ENCODE measurements around the gene FCHO1.

FCHO1 gene

DNA sequence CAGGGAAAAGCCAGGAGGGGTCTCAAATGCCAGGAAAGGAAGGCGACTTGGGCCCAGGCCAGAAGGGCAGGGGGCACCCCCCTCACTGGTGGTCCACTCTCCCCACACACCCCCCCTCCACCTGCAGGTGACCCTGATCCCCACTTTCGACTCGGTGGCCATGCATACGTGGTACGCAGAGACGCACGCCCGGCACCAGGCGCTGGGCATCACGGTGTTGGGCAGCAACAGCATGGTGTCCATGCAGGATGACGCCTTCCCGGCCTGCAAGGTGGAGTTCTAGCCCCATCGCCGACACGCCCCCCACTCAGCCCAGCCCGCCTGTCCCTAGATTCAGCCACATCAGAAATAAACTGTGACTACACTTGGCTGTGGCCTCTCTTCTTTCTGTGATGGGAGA, 17.1 kb upstream of the FCHO1 start:
- DNase-seq: no peak

GRCh38 chr19:17735410-17735809, 15.9 kb upstream of the FCHO1 start:
- no peak for DNase-seq

- no peak for DNase-seq
Observed at GRCh38 chr19:17737690-17738153, 13.6 kb upstream of the FCHO1 start.

DNA sequence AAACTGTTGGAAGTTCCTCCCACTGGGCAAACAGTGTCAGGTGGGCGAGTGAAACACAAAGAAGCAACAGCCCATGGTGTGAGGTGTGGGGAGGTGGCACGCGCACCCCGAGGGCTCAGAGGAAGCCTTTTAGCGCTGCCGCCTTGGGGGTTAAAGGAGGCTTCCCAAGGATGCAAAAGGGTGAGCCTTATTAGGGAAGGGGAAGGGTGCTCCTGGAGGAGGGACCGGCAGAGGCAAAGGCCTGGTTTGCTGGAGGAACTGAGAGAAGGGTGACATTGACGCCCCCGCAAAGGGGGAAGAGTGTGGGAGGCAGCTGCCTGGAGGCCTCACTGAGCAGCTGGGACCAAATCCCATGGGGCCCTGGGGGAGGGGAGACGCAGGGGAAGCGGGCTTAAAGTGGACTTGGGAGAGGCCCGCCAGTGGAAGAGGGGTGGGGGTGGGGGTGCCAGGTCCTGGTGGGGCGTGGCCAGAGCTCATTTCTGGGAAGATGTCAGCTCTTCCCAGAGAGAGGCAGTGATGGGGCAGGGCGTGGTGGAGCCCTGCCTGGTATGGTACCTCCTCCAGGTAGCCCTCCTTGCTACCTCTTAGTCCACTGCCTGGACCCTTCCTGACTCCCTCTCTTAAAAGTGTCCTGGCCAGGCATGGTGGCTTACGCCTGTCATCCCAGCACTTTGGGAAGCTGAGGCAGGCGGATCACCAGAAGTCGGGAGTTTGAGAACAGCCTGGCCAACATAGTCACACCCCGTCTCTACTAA, 12.0 kb upstream of the FCHO1 start:
- peak; percentile 70 to 81 (median 78) for DNase-seq

- DNase-seq: no peak
Observed at GRCh38 chr19:17741456-17741855, 9.8 kb upstream of the FCHO1 start.

DNA sequence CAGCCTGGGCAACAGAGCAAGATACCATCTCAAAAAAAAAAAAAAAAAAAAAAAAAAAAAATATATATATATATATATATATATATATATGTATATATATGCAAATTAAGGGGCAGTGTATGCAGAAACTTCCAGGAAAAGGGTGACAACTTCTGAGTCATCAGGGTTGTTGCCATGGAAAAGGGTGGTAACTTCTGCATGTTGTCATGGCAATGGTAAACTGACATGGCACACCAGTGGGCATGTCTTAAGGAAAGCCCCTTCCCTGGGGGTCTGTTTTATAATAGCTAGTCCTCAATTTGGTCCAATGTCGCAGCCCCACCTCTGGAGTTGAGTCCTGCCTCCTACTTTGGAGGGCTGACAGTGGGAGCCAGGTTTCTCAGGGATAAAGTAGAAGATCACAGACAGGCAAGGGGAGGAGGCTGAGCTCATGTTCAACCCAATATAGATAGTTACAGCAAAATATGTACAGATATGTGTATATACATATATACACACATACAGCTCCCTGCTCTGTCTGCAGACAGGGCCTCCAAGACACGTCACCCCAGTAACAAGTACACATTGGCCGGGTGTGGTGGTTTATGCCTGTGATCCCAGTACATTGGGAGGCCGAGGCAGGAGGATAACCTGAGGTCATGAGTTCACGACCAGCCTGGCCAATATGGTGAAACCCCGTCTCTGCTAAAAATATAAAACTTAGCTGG, 7.2 kb upstream of the FCHO1 start:
- DNase-seq: peak; percentile 66 to 88 (median 78)

DNA sequence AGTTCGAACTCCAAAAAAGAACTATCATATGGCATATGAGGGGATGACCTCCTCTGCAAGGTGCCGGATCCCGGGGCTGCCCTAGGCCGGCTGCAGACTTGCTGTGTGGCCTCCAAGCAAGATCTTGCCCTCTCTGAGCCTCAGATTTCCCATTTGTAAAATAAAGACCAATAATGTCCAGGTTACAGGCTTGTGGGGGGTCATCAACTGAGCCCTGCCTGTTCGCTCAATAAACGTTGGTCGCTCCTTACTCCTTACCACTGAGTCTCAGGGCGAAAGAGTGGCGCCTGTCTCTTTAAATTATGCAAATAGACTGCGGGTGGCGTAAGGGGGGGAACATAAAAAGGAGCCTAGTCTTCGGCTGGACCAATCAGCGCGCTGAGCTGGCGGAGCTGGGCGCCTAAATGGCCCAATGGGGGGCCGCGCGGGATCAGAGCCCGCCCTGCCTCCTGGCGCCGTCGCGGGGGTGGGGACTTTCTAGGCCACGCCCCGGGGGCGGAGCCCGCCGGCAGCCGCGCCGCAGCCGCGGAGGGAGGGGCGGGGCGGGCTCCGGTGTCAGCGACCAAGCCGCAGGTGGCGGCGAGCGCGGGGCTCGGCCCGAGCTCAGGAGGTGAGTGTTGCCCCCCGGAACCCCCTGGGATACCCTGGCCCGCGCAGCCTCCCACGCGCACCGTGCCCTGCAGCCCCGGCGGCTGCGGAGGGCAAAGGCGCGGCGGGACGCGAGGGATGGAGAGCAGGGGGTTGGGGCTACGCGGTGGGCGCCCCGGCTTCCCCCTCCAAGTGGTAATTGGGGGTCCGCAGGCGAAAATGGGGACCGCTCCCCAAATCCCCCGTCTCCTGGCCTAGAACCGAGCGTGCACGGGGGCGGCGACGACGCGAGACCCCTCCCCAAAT, 3.8 kb upstream of the FCHO1 start:
- peak; percentile 98 to 99 (median 99) for DNase-seq

- DNase-seq: no peak
Observed at GRCh38 chr19:17748884-17749638, 2.2 kb upstream of the FCHO1 start.

DNA sequence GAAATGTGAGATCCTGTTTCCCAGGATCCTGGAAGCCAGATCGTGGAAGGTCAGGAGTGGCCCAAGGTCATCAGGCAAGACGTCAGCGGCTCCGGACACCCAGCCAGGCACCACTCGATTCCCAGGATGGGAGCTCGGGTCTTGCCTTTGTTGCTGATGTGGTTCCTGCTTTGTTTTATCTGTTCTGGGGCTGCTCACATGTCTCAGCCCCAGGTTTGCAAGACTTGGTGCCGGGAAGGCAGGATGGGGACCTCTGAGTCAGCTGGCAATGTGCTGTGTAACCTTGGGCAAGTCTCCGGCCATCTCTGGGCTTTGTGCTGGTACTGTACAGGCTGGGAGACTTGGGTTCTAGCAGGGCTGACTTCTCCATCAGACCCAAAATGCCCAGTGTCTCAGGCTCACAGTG, 1.4 kb upstream of the FCHO1 start:
- DNase-seq: peak in 2 of 3 donors; percentile 30 to 51

DNA sequence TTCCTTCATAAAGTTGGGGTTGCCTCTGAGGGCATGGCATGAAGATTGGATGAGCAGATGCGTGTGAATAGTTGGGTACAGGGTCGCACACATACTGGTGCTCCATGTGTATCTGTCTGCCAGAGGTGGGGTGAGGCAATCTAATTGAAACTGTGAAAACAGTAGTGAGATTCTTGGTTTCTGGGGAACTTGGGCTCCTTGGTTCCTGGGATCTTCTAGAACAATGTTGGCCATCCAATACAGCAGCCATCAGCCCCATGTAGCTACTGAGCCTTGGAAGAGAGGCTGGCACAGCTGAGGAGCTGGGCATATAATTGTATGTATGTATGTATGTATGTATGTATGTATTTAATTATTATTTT, 616 bp downstream of the FCHO1 start:
- DNase-seq: no peak

DNA sequence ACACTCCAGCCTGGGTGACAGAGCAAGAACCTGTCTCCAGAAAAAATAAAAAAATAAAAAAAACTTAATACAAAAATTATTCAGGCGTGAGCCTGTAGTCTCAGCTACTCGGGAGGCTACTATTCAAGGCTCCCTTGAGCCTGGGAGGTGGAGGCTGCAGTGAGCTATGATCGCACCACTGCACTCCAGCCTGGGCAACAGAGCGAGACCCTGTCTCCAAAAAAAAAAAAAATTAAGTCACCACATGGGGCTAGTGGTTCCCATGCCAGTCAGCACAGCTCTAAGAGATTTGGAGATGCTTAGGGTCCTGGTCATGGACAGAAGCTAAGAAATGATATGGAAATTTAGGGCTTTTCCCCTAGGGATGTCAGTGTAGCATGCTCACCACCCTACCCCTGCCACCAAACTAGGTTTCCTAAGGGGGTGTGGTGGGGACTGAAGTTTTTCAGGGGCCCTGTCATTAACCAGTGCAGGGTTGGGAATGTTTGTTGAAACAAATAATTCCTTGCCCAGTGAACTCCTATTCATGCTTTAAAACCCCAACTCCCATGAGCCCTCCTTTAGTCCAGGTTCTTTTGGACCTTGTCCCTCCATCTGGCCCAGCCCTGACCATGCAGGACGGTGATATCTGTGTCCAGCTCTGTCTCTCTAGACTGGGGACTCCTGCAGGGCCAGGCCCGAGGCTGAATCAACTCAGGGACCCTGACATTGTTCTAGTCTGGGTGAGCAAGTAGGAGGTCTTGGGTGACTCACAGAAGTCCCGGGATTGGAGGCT, 1.8 kb downstream of the FCHO1 start:
- DNase-seq: no peak

- peak in 2 of 3 donors; percentile 34 to 36 for DNase-seq
Observed at GRCh38 chr19:17753976-17754375, 2.7 kb downstream of the FCHO1 start.

- DNase-seq: peak; percentile 79 to 84 (median 84)
Observed at GRCh38 chr19:17754634-17755442, 3.6 kb downstream of the FCHO1 start.

- peak; percentile 34 to 57 (median 56) for DNase-seq
Observed at GRCh38 chr19:17755443-17755890, 4.2 kb downstream of the FCHO1 start.

DNA sequence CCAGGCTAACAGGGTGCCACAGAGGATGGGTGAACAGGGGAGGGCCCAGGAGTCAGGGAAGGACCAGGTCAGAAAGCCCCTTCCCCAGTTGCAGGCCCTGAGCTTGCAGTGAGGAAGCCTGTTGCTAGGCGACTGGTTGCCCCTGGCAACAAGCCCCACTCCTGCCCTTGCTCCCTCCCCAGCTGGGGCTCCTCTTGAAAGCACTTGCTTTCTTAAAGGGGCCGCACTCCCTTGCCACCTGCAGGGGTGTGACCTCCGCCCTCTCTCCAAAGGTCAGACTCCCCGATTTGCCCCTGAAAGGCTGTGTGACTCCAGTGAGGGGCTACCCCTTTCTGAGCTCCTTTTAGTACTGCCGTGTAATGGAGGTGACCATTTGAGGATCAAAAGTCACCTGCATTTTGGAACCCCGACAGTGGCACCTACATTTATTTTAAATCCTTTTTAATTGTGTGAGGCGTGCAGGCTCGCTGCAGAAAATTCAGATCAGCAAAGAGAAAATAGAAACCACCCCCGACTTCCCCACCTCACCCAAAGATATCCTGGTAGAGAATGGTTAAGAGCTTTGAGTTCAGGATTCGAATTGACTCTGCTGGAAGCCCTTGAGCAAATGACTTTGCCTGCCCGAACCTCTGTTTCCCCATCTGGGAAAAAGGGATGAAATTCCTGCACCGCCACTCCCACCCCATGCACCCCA, 4.8 kb downstream of the FCHO1 start:
- DNase-seq: no peak

GRCh38 chr19:17757125-17757524, 5.8 kb downstream of the FCHO1 start:
- peak in 2 of 3 donors; percentile 34 to 38 for DNase-seq

GRCh38 chr19:17758515-17758914, 7.2 kb downstream of the FCHO1 start:
- DNase-seq: no peak

DNA sequence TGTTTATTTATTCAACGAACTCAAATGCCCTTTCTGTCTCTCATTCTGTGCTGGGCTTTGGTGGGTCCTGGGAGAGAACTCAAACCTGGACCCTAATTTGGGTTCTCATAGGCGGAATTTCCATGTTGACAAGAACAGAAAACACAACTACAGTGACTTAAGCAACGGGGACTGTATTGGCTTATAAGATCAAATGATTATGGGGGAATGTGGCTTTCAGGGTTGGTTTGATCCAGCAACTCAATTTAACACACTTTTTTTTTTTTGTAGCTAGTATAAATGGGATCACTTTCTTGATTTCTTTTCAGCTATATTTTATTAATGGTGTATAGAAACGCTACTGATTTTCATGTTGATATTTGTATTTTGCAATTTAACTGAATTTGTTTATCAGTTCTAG, 9.9 kb downstream of the FCHO1 start:
- no peak for DNase-seq

DNA sequence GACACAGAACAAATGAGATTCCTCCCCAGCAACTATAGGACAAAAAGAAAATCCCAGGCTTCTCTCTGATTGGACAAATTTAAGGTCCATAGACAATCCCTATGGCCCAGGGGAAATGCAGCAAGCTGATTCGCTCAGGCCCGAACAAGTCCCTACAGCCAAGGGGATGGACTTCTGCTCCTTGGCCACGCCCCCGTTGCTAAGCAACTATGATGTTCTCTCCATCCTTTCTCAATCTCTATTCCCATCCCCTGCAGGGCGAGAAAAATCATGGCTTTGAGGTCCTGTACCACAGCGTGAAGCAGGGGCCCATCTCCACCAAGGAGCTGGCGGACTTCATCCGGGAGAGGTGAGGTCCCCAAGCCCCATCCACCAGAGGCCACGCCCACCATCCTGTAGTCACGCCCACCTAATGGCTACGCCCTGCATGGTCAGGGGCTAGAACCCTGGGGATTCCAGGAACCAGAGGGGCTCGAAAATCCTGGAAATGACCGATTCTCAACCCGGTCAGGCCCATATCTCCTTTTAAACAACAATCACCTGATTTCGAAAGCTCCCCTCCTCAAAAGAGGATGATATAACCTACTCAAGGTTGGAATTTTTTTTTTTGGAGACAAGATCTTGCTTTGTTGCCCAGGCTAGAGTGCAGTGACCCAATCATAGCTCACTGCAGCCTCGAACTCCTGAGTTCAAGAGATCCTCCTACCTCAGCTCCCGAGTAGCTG, 11.4 kb downstream of the FCHO1 start:
- DNase-seq: peak; percentile 78 to 87 (median 83)

All from suppressor macrophage treated with lipopolysaccharide for 1 hour (primary cell).